ENCODE data around the gene CGRRF1.

GRCh38 chr14:54567639-54568561 is 58.2 kb downstream of the CGRRF1 start:
- TF ChIP-seq ZNF76 (CRISPR knock-in tag; IDR thresholded peaks at IDR 0.05; ENCODE audit: borderline replicate concordance) (no peak), ZBTB2 (IDR thresholded peaks at IDR 0.05) (no peak), ZBTB8A (IDR thresholded peaks at IDR 0.05; ENCODE audit: partially characterized antibody) (no peak), ZNF707 (CRISPR knock-in tag; conservative IDR thresholded peaks at IDR 0.05) (no peak), ZFPM2 (CRISPR knock-in tag; IDR thresholded peaks at IDR 0.05) (no peak), SMC3 (conservative IDR thresholded peaks at IDR 0.05; ENCODE audit: insufficient read depth, low read depth, low read length) (no peak), BACH1 (tag; IDR thresholded peaks at IDR 0.05) (no peak), CEBPB (tag; IDR thresholded peaks at IDR 0.05) (no peak)
- TF ChIP-seq, protein P1, sequence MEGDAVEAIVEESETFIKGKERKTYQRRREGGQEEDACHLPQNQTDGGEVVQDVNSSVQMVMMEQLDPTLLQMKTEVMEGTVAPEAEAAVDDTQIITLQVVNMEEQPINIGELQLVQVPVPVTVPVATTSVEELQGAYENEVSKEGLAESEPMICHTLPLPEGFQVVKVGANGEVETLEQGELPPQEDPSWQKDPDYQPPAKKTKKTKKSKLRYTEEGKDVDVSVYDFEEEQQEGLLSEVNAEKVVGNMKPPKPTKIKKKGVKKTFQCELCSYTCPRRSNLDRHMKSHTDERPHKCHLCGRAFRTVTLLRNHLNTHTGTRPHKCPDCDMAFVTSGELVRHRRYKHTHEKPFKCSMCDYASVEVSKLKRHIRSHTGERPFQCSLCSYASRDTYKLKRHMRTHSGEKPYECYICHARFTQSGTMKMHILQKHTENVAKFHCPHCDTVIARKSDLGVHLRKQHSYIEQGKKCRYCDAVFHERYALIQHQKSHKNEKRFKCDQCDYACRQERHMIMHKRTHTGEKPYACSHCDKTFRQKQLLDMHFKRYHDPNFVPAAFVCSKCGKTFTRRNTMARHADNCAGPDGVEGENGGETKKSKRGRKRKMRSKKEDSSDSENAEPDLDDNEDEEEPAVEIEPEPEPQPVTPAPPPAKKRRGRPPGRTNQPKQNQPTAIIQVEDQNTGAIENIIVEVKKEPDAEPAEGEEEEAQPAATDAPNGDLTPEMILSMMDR (IDR thresholded peaks at IDR 0.05 in 2 of 3, conservative IDR thresholded peaks at IDR 0.05 in 1 of 3; ENCODE audit: insufficient read depth in 2 of 3, low read depth in 1 of 3, low read length in 3 of 3) = no peak

Data from K562 (cell line).